GM12878 (cell line): ENCODE measurements around the gene ACOT13.

Source experiments
- CTCF ChIP-seq, 3 experiments: IDR thresholded peaks in 2 of 3; conservative IDR thresholded peaks in 1 of 3; 2 replicates each; pipeline ENCODE4 v1.5.1; 2011; ENCODE audit warnings: low read depth in 3 of 3, low read length in 3 of 3, mild to moderate bottlenecking in 3 of 3, control low read depth in 2 of 3, moderate library complexity in 2 of 3, inconsistent platforms in 1 of 3, mixed read lengths in 1 of 3; ENCODE audit not compliant: control insufficient read depth in 2 of 3, insufficient read depth in 1 of 3; ENCODE audit errors: extremely low read depth in 1 of 3
- JUNB ChIP-seq: IDR thresholded peaks from 2 replicates; pipeline ENCODE4 v1.6.1; 2016; ENCODE audit warnings: antibody characterized with exemption, mild to moderate bottlenecking
- KDM1A ChIP-seq: fragments of 200-600 bp; sonication (generic); IDR thresholded peaks from 2 replicates; pipeline ENCODE4 v1.6.1; 2016; ENCODE audit warnings: borderline replicate concordance
- POLR2A ChIP-seq: IDR thresholded peaks from 2 replicates; pipeline ENCODE4 v1.6.1; 2011; ENCODE audit warnings: low read depth, mild to moderate bottlenecking, low read length
- POLR2AphosphoS5 ChIP-seq: IDR thresholded peaks from 2 replicates; pipeline ENCODE4 v1.6.1; 2011; ENCODE audit warnings: mild to moderate bottlenecking, low read length, inconsistent platforms
- SUZ12 ChIP-seq: fragments of 200-600 bp; sonication (generic); IDR thresholded peaks from one replicate; pipeline ENCODE4 v1.6.1; 2018; ENCODE audit warnings: antibody characterized with exemption, mild to moderate bottlenecking; ENCODE audit not compliant: unreplicated experiment
- TBL1XR1 ChIP-seq: IDR thresholded peaks from 2 replicates; pipeline ENCODE4 v1.6.1; 2012; ENCODE audit warnings: low read depth, low read length, improper control_type of control experiment
- ZNF24 ChIP-seq: fragments of 450-650 bp; IDR thresholded peaks from 2 replicates; pipeline ENCODE4 v1.6.1; 2017; ENCODE audit warnings: antibody characterized with exemption, mild to moderate bottlenecking
- ZNF274 ChIP-seq: IDR thresholded peaks from one replicate; pipeline ENCODE4 v1.8.0; 2011; ENCODE audit not compliant: insufficient read length, insufficient read depth
- TF ChIP-seq, protein P1 (sequence below): IDR thresholded peaks from 2 replicates; pipeline ENCODE4 v1.6.1; 2012; ENCODE audit warnings: low read length, inconsistent platforms

DNA sequence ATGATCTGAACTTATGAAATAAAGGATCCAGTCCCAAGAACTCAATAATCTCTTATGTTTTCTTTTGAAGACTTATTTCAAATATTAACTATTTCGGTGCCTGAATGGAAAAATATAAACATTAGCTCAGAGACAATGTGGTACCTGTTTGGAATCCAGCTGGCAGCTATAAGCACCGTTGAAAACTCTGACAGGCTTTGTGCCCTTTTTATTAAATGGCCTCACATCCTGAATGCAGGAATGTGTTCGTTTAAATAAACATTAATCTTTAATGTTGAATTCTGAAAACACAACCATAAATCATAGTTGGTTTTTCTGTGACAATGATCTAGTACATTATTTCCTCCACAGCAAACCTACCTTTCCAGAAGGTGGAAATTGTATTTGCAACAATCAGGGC lies 16.5 kb upstream of the ACOT13 start:
- TF ChIP-seq SUZ12, result no peak
- no peak for TF ChIP-seq ZNF274
- no peak for TF ChIP-seq CTCF (IDR thresholded peaks at IDR 0.05 in 2 of 3, conservative IDR thresholded peaks at IDR 0.05 in 1 of 3; ENCODE audit: control insufficient read depth in 2 of 3, extremely low read depth in 1 of 3, insufficient read depth in 1 of 3, low read depth in 3 of 3, low read length in 3 of 3)
- no peak for TF ChIP-seq JUNB
- no peak for TF ChIP-seq TBL1XR1
- TF ChIP-seq ZNF24, result no peak
- TF ChIP-seq KDM1A, result no peak
- TF ChIP-seq, protein P1, sequence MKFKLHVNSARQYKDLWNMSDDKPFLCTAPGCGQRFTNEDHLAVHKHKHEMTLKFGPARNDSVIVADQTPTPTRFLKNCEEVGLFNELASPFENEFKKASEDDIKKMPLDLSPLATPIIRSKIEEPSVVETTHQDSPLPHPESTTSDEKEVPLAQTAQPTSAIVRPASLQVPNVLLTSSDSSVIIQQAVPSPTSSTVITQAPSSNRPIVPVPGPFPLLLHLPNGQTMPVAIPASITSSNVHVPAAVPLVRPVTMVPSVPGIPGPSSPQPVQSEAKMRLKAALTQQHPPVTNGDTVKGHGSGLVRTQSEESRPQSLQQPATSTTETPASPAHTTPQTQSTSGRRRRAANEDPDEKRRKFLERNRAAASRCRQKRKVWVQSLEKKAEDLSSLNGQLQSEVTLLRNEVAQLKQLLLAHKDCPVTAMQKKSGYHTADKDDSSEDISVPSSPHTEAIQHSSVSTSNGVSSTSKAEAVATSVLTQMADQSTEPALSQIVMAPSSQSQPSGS, result no peak
- no peak for TF ChIP-seq POLR2AphosphoS5
- no peak for TF ChIP-seq POLR2A
